H1 (cell line): ENCODE measurements around the gene ZC3H18. TPM values are rescaled to one million over a fixed set of nuclear protein-coding genes. Genes with fewer than 3 reads are reported as not detected.

Experiments
- CTCF ChIA-PET: fragments of 300-600 bp; sonication (Branson Sonifier 250); formaldehyde crosslinking; loops from one replicate; lab custom pipeline; 2021; ENCODE audit not compliant: partially characterized antibody; lab: Charles Lee
- POLR2A ChIA-PET: fragments of 300-600 bp; sonication (Branson Sonifier 250); formaldehyde crosslinking; loops from one replicate; lab custom pipeline; 2021; ENCODE audit warnings: inconsistent platforms; ENCODE audit not compliant: partially characterized antibody; lab: Charles Lee
- DNase-seq, 2 experiments: peaks; one replicate each; pipeline versions ENCODE4 v3.0.0 to v3.0.0-alpha.2; 2010 to 2022; ENCODE audit warnings: low spot score in 2 of 2, low read depth in 1 of 2, mixed read lengths in 1 of 2
- FAIRE-seq: peaks from 2 replicates; lab custom pipeline; 2011; peaks lifted over from hg19 to GRCh38; lab: Jason Lieb, UNC
- H2AFZ ChIP-seq: 2 replicates; pipeline ENCODE4 v1.8.1; 2012; ENCODE audit warnings: low read length, inconsistent platforms
- H2AK5ac ChIP-seq: 2 replicates; pipeline ENCODE4 v1.6.1; 2013; ENCODE audit warnings: low read depth, low read length
- H2BK120ac ChIP-seq: replicated peaks from 2 replicates; pipeline ENCODE3; 2013; ENCODE audit warnings: low read depth, low read length, inconsistent platforms
- H2BK12ac ChIP-seq: 2 replicates; pipeline ENCODE4 v1.6.1; 2013; ENCODE audit warnings: low read depth, low read length
- H2BK15ac ChIP-seq: 2 replicates; pipeline ENCODE4 v1.6.1; 2013; ENCODE audit warnings: low read length
- H2BK20ac ChIP-seq: 2 replicates; pipeline ENCODE4 v1.6.1; 2013; ENCODE audit warnings: low read length
- H2BK5ac ChIP-seq: 2 replicates; pipeline ENCODE4 v1.6.1; 2013; ENCODE audit warnings: low read depth, low read length
- H3K14ac ChIP-seq: 2 replicates; pipeline ENCODE4 v1.6.1; 2013; ENCODE audit warnings: inconsistent platforms; ENCODE audit not compliant: insufficient read length
- H3K18ac ChIP-seq: 2 replicates; pipeline ENCODE4 v1.6.1; 2013; ENCODE audit warnings: low read length; ENCODE audit errors: extremely low read depth
- H3K23ac ChIP-seq: 2 replicates; pipeline ENCODE4 v1.6.1; 2013; ENCODE audit warnings: inconsistent platforms; ENCODE audit not compliant: insufficient read length
- H3K23me2 ChIP-seq: 2 replicates; pipeline ENCODE4 v1.6.1; 2013; ENCODE audit warnings: low read depth, low read length
- H3K27ac ChIP-seq: 2 replicates; pipeline ENCODE4 v1.6.1; 2011; ENCODE audit warnings: low read depth, low read length, inconsistent platforms
- H3K27me3 ChIP-seq, 4 experiments: replicated peaks in 1 of 4; 1 replicate in 1 of 4; 2 replicates in 3 of 4; pipeline versions ENCODE4 v1.6.1 to v1.8.1; 2011 to 2013; ENCODE audit warnings: low read length in 3 of 4, mild to moderate bottlenecking in 3 of 4, inconsistent platforms in 2 of 4, mixed read lengths in 2 of 4, moderate library complexity in 1 of 4; ENCODE audit not compliant: control insufficient read depth in 3 of 4, insufficient read depth in 3 of 4; ENCODE audit errors: extremely low read depth in 1 of 4
- H3K36me3 ChIP-seq, 4 experiments: 2 replicates each; pipeline versions ENCODE4 v1.6.1 to v1.8.1; 2011 to 2013; ENCODE audit warnings: mild to moderate bottlenecking in 4 of 4, low read length in 3 of 4, moderate library complexity in 2 of 4, control low read depth in 1 of 4, inconsistent platforms in 1 of 4; ENCODE audit not compliant: insufficient read depth in 4 of 4, control insufficient read depth in 2 of 4
- H3K4ac ChIP-seq: replicated peaks from 2 replicates; pipeline ENCODE3; 2013; ENCODE audit warnings: low read length, low read depth, mixed read lengths, inconsistent platforms; ENCODE audit not compliant: insufficient read length
- H3K4me1 ChIP-seq, 4 experiments: replicated peaks in 1 of 4; 1 replicate in 1 of 4; 2 replicates in 3 of 4; pipeline versions ENCODE4 v1.6.1 to v1.8.1; 2011 to 2013; ENCODE audit warnings: low read length in 3 of 4, inconsistent platforms in 2 of 4, mixed read lengths in 1 of 4; ENCODE audit not compliant: insufficient read depth in 4 of 4, control insufficient read depth in 3 of 4
- H3K4me2 ChIP-seq, 2 experiments: 2 replicates each; pipeline versions ENCODE4 v1.6.1 to v1.8.1; 2011 to 2013; ENCODE audit warnings: low read depth in 2 of 2, low read length in 2 of 2, control low read depth in 1 of 2, inconsistent platforms in 1 of 2, mild to moderate bottlenecking in 1 of 2; ENCODE audit not compliant: insufficient read depth in 1 of 2
- H3K4me3 ChIP-seq, 4 experiments: fragments of 200-600, 300-600 bp in 1 of 4; sonication (generic), shearing (Covaris generic), sonication (Bioruptor Twin) in 1 of 4; 2 replicates each; pipeline versions ENCODE4 v1.5.1 to v1.8.1; 2011 to 2016; ENCODE audit warnings: low read length in 4 of 4, low read depth in 3 of 4, control low read depth in 2 of 4, inconsistent platforms in 2 of 4, mild to moderate bottlenecking in 2 of 4, mixed read lengths in 1 of 4, moderate library complexity in 1 of 4; ENCODE audit not compliant: insufficient read depth in 2 of 4; ENCODE audit errors: extremely low read depth in 1 of 4
- H3K56ac ChIP-seq: replicated peaks from 2 replicates; pipeline ENCODE3; 2013; ENCODE audit warnings: low read depth, mild to moderate bottlenecking, mixed read lengths, low read length, inconsistent platforms; ENCODE audit not compliant: insufficient read length
- H3K79me1 ChIP-seq: 2 replicates; pipeline ENCODE4 v1.6.1; 2013; ENCODE audit warnings: low read depth, low read length, control low read depth
- H3K79me2 ChIP-seq, 2 experiments: 2 replicates each; pipeline versions ENCODE4 v1.6.1 to v1.8.1; 2012 to 2013; ENCODE audit warnings: low read length in 2 of 2, mild to moderate bottlenecking in 2 of 2, inconsistent platforms in 1 of 2; ENCODE audit not compliant: insufficient read depth in 2 of 2, control insufficient read depth in 1 of 2
- H3K9ac ChIP-seq, 4 experiments: replicated peaks in 1 of 4; 1 replicate in 1 of 4; 2 replicates in 3 of 4; pipeline versions ENCODE4 v1.6.1 to v1.8.1; 2011 to 2013; ENCODE audit warnings: low read depth in 3 of 4, low read length in 3 of 4, control low read depth in 2 of 4, mild to moderate bottlenecking in 2 of 4, moderate library complexity in 2 of 4, inconsistent platforms in 1 of 4; ENCODE audit errors: extremely low read depth in 1 of 4
- H3K9me3 ChIP-seq, 2 experiments: 2 replicates each; pipeline versions ENCODE4 v1.6.1 to v1.8.1; 2012 to 2013; ENCODE audit warnings: mild to moderate bottlenecking in 2 of 2, moderate library complexity in 2 of 2, control low read depth in 1 of 2, inconsistent platforms in 1 of 2, low read depth in 1 of 2, low read length in 1 of 2, mixed read lengths in 1 of 2; ENCODE audit not compliant: insufficient read depth in 2 of 2
- H4K20me1 ChIP-seq, 2 experiments: replicated peaks in 1 of 2; 2 replicates each; pipeline versions ENCODE3 to v1.8.1; 2011 to 2013; ENCODE audit warnings: inconsistent platforms in 2 of 2, low read length in 2 of 2, mild to moderate bottlenecking in 1 of 2; ENCODE audit not compliant: insufficient read depth in 2 of 2, control insufficient read depth in 1 of 2
- H4K5ac ChIP-seq: 2 replicates; pipeline ENCODE4 v1.6.1; 2013; ENCODE audit warnings: low read length, low read depth, mixed read lengths, inconsistent platforms; ENCODE audit not compliant: insufficient read length
- H4K8ac ChIP-seq: 2 replicates; pipeline ENCODE4 v1.8.0; 2013; ENCODE audit warnings: mild to moderate bottlenecking, moderate library complexity, low read length, inconsistent platforms; ENCODE audit not compliant: insufficient read depth; ENCODE audit errors: extremely low read depth
- H4K91ac ChIP-seq: replicated peaks from 2 replicates; pipeline ENCODE3; 2013; ENCODE audit warnings: low read length, mixed read lengths, inconsistent platforms; ENCODE audit not compliant: insufficient read length
- JUN ChIP-seq: IDR thresholded peaks from 2 replicates; pipeline ENCODE4 v1.6.1; 2011; ENCODE audit warnings: low read depth, mild to moderate bottlenecking, improper control_type of control experiment, low read length
- WGBS, 2 experiments: shearing (Covaris generic) in 1 of 2; methylation state at CpG; one replicate each; pipeline versions ENCODE4 v1.1.6 to v1.1.7; 2013 to 2015; ENCODE audit warnings: low lambda C conversion rate in 2 of 2, mixed read lengths in 2 of 2, inconsistent platforms in 1 of 2, low coverage in 1 of 2, missing lambda C conversion rate in 1 of 2; ENCODE audit not compliant: insufficient replicate concordance in 2 of 2, insufficient coverage in 1 of 2, insufficient read length in 1 of 2; ENCODE audit errors: extremely low coverage in 1 of 2, missing lambda C conversion rate in 1 of 2; 5-methylcytosine and 5-hydroxymethylcytosine counted together
- polyA plus RNA-seq, 7 experiments: library from polyadenylated mRNA; depleted of rRNA in 3 of 7; stranded (reverse) in 5 of 7; unstranded in 2 of 7; fragments of >200 nt in 5 of 7; fragments of 200-250 nt in 2 of 7; gene quantifications; 1 replicate in 5 of 7; 2 replicates in 1 of 7; 4 replicates in 1 of 7; pipeline versions ENCODE4 v1.2.1 to v1.2.3, GENCODE V29; 2011 to 2013; ENCODE audit warnings: missing spikeins in 2 of 7, mixed read lengths in 2 of 7
- total RNA-seq: library from RNA; stranded (reverse); fragmentation: NEBNext Ultra II Directional; extraction: Animal tissue kit (Norgen Biotek cat#: 25700); gene quantifications from 2 replicates; pipeline ENCODE4 v1.2.1, GENCODE V29; 2021

ZC3H18 gene
- total and polyA plus RNA-seq, 2 of the 8 experiments (the other 6 are each of a cell fraction or from before 2014, with no cell fraction given), result 12.1 to 73.2 TPM

DNA sequence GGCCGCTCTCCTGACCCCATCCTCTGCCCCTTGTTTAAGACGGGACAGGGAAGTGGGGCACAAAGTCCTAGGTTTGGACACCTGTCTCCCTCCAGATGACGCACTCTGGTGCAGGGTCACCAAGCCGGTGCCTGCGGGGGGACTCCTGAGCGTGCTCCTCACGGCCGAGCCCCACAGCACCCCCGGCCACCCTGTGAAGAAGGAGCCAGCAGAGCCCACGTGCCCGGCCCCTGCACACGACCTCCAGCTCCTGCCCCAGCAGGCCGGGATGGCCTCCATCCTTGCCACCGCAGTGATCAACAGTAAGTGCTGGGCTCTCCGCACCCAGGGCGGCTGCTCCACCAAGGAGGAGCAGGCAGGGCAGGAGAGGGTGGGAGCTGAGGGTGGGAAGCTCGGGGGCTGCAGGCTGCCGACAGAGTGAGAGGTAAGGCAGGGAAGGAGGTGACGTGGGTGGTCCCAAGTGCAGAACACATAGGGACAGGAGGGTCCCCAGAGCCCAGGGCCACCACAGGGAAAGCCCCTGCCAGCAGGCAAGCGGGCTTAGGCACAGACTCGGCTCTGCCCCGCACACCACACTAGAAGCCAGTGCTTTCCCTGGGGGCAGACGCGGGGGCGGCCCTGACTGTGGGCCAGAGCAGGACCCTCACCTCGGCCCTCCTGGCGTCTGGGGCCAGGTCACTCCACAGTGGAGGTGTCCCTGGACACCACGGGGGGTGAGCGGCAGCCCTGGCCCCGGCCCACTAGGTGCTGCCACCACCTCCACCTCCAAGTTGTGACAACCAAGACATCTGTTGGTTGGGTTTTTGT lies 42.1 kb upstream of the ZC3H18 start:
- Histone ChIP-seq H3K23me2 (peaks cover 2% of the 10 kb centered on the region; the same call in 1 of the 2 replicates), H4K5ac (no peak overlapping the region), H3K18ac (no peak overlapping the region), H3K4ac (no peak overlapping the region), H3K36me3 (no peaks in the 10 kb centered on the region; a peak in 1 of 8 replicates), H2BK15ac (no peak overlapping the region), H3K4me1 (peaks cover 0 to 19% (median 10%) of the 10 kb centered on the region in 4 experiments; a peak in 5 of 7 replicates), H4K8ac (no peak overlapping the region), H3K9me3 (no peaks in the 10 kb centered on the region), H2AK5ac (no peak overlapping the region), H2BK12ac (no peak overlapping the region), H2BK5ac (no peak overlapping the region)
- POLR2A ChIA-PET, result no interaction called here
- TF ChIP-seq JUN, result no peak
- TF ChIP-seq, all 59 proteins: peak for 0
- Histone ChIP-seq H4K20me1 (peaks cover 1 to 16% of the 10 kb centered on the region in 2 experiments), H3K27me3 (no peaks in the 10 kb centered on the region), H2BK120ac (no peak overlapping the region), H3K79me1 (0 out of 2 replicates have a peak, but pooled peaks cover 4% of the 10 kb centered on the region), H3K27ac (no peak overlapping the region), H4K91ac (no peak overlapping the region), H3K79me2 (no peaks in the 10 kb centered on the region), H2AFZ (no peak overlapping the region), H3K4me2 (no peak overlapping the region), H3K23ac (no peak overlapping the region), H3K56ac (no peak overlapping the region), H3K9ac (no peak overlapping the region), H2BK20ac (no peak overlapping the region), H3K14ac (no peak overlapping the region), H3K4me3 (no peak overlapping the region)
- no peak for DNase-seq
- WGBS, 2 experiments, result 85% methylated on average over 20 of the region's 30 CpGs; no CpG with 5 or more reads in 1 of the 2 experiments
- FAIRE-seq, result no peak
- CTCF ChIA-PET, result interaction anchor here (0.8 to 2.1 kb wide), 4 partner anchors 12 to 89 kb away, joined by 3 to 5 read pairs (median 3); no protein-coding TSS in a partner anchor
